ENCODE data around the gene ELMO2.

ELMO2 gene

GRCh38 chr20:46317685-46318177, 88.7 kb downstream of the ELMO2 start:
- H3K4me1 Mint-ChIP-seq: no peaks in the 10 kb centered on the region
- peaks cover 81% of the 10 kb centered on the region for H3K27me3 Mint-ChIP-seq (ENCODE audit: low read depth, poor library complexity)

GRCh38 chr20:46316984-46317684, 89.3 kb downstream of the ELMO2 start:
- H3K4me1 Mint-ChIP-seq: peaks cover 2% of the 10 kb centered on the region

More at GRCh38 chr20:46317685-46318177, 88.7 kb downstream of the ELMO2 start:
- DNase-seq: no peak
- no peaks in the 10 kb centered on the region for H3K36me3 Mint-ChIP-seq (ENCODE audit: low read depth)
- TF ChIP-seq CTCF (IDR thresholded peaks at IDR 0.05): no peak
- H3K27ac Mint-ChIP-seq: no peak overlapping the region
- no peaks in the 10 kb centered on the region for H3K9me3 Mint-ChIP-seq
- no peak overlapping the region for H3K4me3 Mint-ChIP-seq

More at GRCh38 chr20:46316984-46317684, 89.3 kb downstream of the ELMO2 start:
- H3K36me3 Mint-ChIP-seq (ENCODE audit: low read depth): no peaks in the 10 kb centered on the region
- no peaks in the 10 kb centered on the region for H3K9me3 Mint-ChIP-seq
- no peak for TF ChIP-seq CTCF (IDR thresholded peaks at IDR 0.05)
- peaks cover 82% of the 10 kb centered on the region for H3K27me3 Mint-ChIP-seq (ENCODE audit: low read depth, poor library complexity)
- no peak for DNase-seq
- H3K27ac Mint-ChIP-seq: no peak overlapping the region
- no peak overlapping the region for H3K4me3 Mint-ChIP-seq

All from nephron progenitor cell (in vitro differentiated cells).